Erythroblast (primary cell): ENCODE results near the gene ZNF438.

Source experiments
- GATA1 ChIP-seq: IDR thresholded peaks from 2 replicates; pipeline ENCODE4 v1.6.1; 2011; ENCODE audit warnings: low read depth, mild to moderate bottlenecking, control low read depth, low read length, moderate library complexity
- POLR2A ChIP-seq: IDR thresholded peaks from 2 replicates; pipeline ENCODE4 v1.6.1; 2011; ENCODE audit warnings: mild to moderate bottlenecking, low read length

- TF ChIP-seq POLR2A (no peak), GATA1 (no peak)
Measured at GRCh38 chr10:30832749-30833627, 198.7 kb downstream of the ZNF438 start.
